Endodermal cell (in vitro differentiated cells): Measurements from ENCODE around the gene SLC7A10. TPM values are rescaled to one million over a fixed set of nuclear protein-coding genes. Genes with fewer than 3 reads are reported as not detected.

Source experiments
- DNase-seq: peaks from one replicate; pipeline ENCODE4 v3.0.0-alpha.2; 2017
- H3K27ac ChIP-seq: 2 replicates; pipeline ENCODE4 v1.5.1; 2013; ENCODE audit warnings: mild to moderate bottlenecking, low read depth, low read length, moderate library complexity
- H3K27me3 ChIP-seq: 2 replicates; pipeline ENCODE4 v1.6.1; 2013; ENCODE audit warnings: mild to moderate bottlenecking, low read length, moderate library complexity; ENCODE audit not compliant: insufficient read depth, control insufficient read depth, poor library complexity, severe bottlenecking
- H3K36me3 ChIP-seq: 2 replicates; pipeline ENCODE4 v1.7.0; 2013; ENCODE audit warnings: mild to moderate bottlenecking, low read length, moderate library complexity; ENCODE audit not compliant: control insufficient read depth, insufficient read depth
- H3K4me1 ChIP-seq: one replicate; pipeline ENCODE4 v1.7.0; 2013; ENCODE audit warnings: low read length; ENCODE audit not compliant: control insufficient read depth, insufficient read depth
- H3K4me3 ChIP-seq: 2 replicates; pipeline ENCODE4 v1.5.1; 2013; ENCODE audit warnings: mild to moderate bottlenecking, low read length, moderate library complexity
- H3K9ac ChIP-seq: 2 replicates; pipeline ENCODE4 v1.6.1; 2013; ENCODE audit warnings: mild to moderate bottlenecking, low read length, moderate library complexity; ENCODE audit not compliant: poor library complexity, severe bottlenecking; ENCODE audit errors: extremely low read depth
- H3K9me3 ChIP-seq: 2 replicates; pipeline ENCODE4 v1.6.1; 2013; ENCODE audit warnings: mild to moderate bottlenecking, low read length, moderate library complexity; ENCODE audit not compliant: control insufficient read depth
- H3K27ac Mint-ChIP-seq: 2 replicates; pipeline ENCODE4 v1.8.0; 2020; ENCODE audit warnings: mixed read lengths
- H3K27me3 Mint-ChIP-seq: 2 replicates; pipeline ENCODE4 v1.8.0; 2021; ENCODE audit warnings: mild to moderate bottlenecking, mixed read lengths; ENCODE audit not compliant: insufficient read depth
- H3K36me3 Mint-ChIP-seq: 2 replicates; pipeline ENCODE4 v1.8.0; 2020; ENCODE audit warnings: low read depth, mixed read lengths
- H3K4me1 Mint-ChIP-seq: 2 replicates; pipeline ENCODE4 v1.8.0; 2020; ENCODE audit warnings: mixed read lengths
- H3K4me3 Mint-ChIP-seq: 2 replicates; pipeline ENCODE4 v1.8.0; 2020; ENCODE audit warnings: mild to moderate bottlenecking, moderate library complexity, mixed read lengths
- H3K9me3 Mint-ChIP-seq: 2 replicates; pipeline ENCODE4 v1.8.0; 2020; ENCODE audit warnings: mild to moderate bottlenecking, mixed read lengths
- WGBS, 2 experiments: methylation state at CpG; one replicate each; pipeline versions ENCODE4 v1.1.5 to v1.1.7; 2013; ENCODE audit warnings: missing lambda C conversion rate in 2 of 2, mixed read lengths in 1 of 2; ENCODE audit not compliant: insufficient coverage in 1 of 2, insufficient read length in 1 of 2; 5-methylcytosine and 5-hydroxymethylcytosine counted together
- total RNA-seq, 2 donors: library from RNA; stranded (reverse); fragmentation: NEBNext Ultra II Directional in 1 of 2; extraction: Animal tissue kit (Norgen Biotek cat#: 25700) in 1 of 2; gene quantifications; 2 replicates in 1 of 2; 3 replicates in 1 of 2; pipeline ENCODE4 v1.2.1, GENCODE V29; 2021
- TF ChIP-seq, protein P1 (sequence below): fragments of 200-600 bp; sonication (generic); conservative IDR thresholded peaks from 2 replicates; pipeline ENCODE4 v1.5.0; 2021; ENCODE audit warnings: antibody characterized with exemption, mild to moderate bottlenecking

Gene SLC7A10
- total RNA-seq, 2 donors from 2014 or later = 0.35 TPM; not detected in 1

DNA sequence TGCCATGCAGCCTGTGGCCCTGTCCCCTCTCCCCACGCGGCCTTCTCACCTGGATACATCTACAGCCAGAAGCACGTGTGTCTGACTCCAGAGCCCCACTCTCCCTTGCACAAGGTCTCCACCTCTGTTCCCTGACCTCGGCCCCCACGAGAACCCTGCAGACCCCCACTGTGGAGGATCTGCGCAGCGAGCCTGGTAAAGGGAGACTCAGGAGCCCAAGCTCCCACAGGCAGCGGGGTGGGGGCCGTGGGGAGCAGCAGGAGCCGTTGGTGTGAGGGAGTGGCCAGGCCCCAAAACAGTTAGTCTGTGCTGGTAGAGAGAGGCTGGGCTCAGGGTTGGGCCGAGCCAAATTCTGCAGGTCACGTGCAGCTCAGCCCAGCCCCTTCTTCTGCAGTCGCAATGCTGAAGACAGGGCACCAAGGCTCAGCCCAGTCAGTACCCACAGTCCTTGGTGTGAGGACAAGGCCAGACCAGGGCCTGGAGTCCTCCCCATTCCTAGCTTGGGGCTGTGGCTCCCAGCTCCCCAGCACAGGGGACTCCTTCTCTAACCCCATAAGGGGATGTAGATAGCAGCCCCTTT lies 28.7 kb upstream of the SLC7A10 start:
- Mint-ChIP-seq H3K9me3 (peaks cover 5% of the 10 kb centered on the region), H3K4me1 (no peaks in the 10 kb centered on the region), H3K4me3 (no peak overlapping the region), H3K36me3 (no peaks in the 10 kb centered on the region), H3K27ac (no peak overlapping the region), H3K27me3 (no peaks in the 10 kb centered on the region)
- H3K4me1 ChIP-seq = no peaks in the 10 kb centered on the region
- H3K27ac ChIP-seq = no peak overlapping the region
- TF ChIP-seq, protein P1, sequence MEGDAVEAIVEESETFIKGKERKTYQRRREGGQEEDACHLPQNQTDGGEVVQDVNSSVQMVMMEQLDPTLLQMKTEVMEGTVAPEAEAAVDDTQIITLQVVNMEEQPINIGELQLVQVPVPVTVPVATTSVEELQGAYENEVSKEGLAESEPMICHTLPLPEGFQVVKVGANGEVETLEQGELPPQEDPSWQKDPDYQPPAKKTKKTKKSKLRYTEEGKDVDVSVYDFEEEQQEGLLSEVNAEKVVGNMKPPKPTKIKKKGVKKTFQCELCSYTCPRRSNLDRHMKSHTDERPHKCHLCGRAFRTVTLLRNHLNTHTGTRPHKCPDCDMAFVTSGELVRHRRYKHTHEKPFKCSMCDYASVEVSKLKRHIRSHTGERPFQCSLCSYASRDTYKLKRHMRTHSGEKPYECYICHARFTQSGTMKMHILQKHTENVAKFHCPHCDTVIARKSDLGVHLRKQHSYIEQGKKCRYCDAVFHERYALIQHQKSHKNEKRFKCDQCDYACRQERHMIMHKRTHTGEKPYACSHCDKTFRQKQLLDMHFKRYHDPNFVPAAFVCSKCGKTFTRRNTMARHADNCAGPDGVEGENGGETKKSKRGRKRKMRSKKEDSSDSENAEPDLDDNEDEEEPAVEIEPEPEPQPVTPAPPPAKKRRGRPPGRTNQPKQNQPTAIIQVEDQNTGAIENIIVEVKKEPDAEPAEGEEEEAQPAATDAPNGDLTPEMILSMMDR = no peak
- no peaks in the 10 kb centered on the region for H3K9me3 ChIP-seq
- H3K9ac ChIP-seq = no peak overlapping the region
- no peaks in the 10 kb centered on the region for H3K27me3 ChIP-seq
- WGBS, 2 experiments = 87 to 89% methylated on average over 9 to 13 of the region's 13 CpGs
- DNase-seq = no peak
- no peaks in the 10 kb centered on the region for H3K36me3 ChIP-seq
- H3K4me3 ChIP-seq = no peak overlapping the region

- H3K4me3 Mint-ChIP-seq = no peak overlapping the region
- H3K9ac ChIP-seq = no peak overlapping the region
- peaks cover 3% of the 10 kb centered on the region for H3K9me3 Mint-ChIP-seq
- no peak overlapping the region for H3K4me3 ChIP-seq
- no peaks in the 10 kb centered on the region for H3K27me3 ChIP-seq
- H3K9me3 ChIP-seq = no peaks in the 10 kb centered on the region
- no peak overlapping the region for H3K27ac ChIP-seq
- no peak overlapping the region for H3K27ac Mint-ChIP-seq
- H3K36me3 Mint-ChIP-seq = no peaks in the 10 kb centered on the region
- H3K4me1 ChIP-seq = no peaks in the 10 kb centered on the region
- H3K4me1 Mint-ChIP-seq = no peaks in the 10 kb centered on the region
- TF ChIP-seq, protein P1 = no peak
- H3K36me3 ChIP-seq = no peaks in the 10 kb centered on the region
- DNase-seq = no peak
- no peaks in the 10 kb centered on the region for H3K27me3 Mint-ChIP-seq
- WGBS, 2 experiments = 90 to 92% methylated on average over 8 of the region's 8 CpGs
Measured at GRCh38 chr19:33252971-33253370, 27.3 kb upstream of the SLC7A10 start.

- DNase-seq = no peak
- Mint-ChIP-seq H3K9me3 (no peaks in the 10 kb centered on the region), H3K4me3 (no peak overlapping the region), H3K4me1 (no peaks in the 10 kb centered on the region), H3K27ac (no peak overlapping the region), H3K27me3 (no peaks in the 10 kb centered on the region), H3K36me3 (no peaks in the 10 kb centered on the region)
- Histone ChIP-seq H3K27me3 (no peaks in the 10 kb centered on the region), H3K4me3 (no peak overlapping the region), H3K9me3 (no peaks in the 10 kb centered on the region), H3K9ac (no peak overlapping the region), H3K27ac (no peak overlapping the region), H3K36me3 (no peaks in the 10 kb centered on the region), H3K4me1 (no peaks in the 10 kb centered on the region)
- 94 to 100% methylated on average over 3 to 4 of the region's 4 CpGs for WGBS, 2 experiments
- TF ChIP-seq, protein P1 = no peak
Measured at GRCh38 chr19:33252418-33252962, 26.8 kb upstream of the SLC7A10 start.
